HepG2 (cell line): ENCODE measurements around the gene IMPDH2. TPM values are rescaled to one million over a fixed set of nuclear protein-coding genes. Genes with fewer than 3 reads are reported as not detected.

Experiments used
- CENPX ChIP-seq: sonication (generic); formaldehyde crosslinking; IDR thresholded peaks from 2 replicates; pipeline ENCODE4 v1.9.0; 2021; ENCODE audit warnings: mild to moderate bottlenecking, missing genetic modification reagents, moderate library complexity
- GPBP1L1 ChIP-seq: sonication (generic); formaldehyde crosslinking; IDR thresholded peaks from 2 replicates; pipeline ENCODE4 v1.5.0; 2020; ENCODE audit warnings: mild to moderate bottlenecking, missing genetic modification reagents
- HDAC1 ChIP-seq: sonication (generic); formaldehyde crosslinking; IDR thresholded peaks from 2 replicates; pipeline ENCODE4 v1.5.1; 2020; ENCODE audit warnings: mild to moderate bottlenecking, missing genetic modification reagents
- KMT2B ChIP-seq: IDR thresholded peaks from 2 replicates; pipeline ENCODE4 v1.6.1; 2016; ENCODE audit warnings: missing genetic modification reagents, missing compliant biosample characterization
- PHF20 ChIP-seq: sonication (generic); formaldehyde crosslinking; IDR thresholded peaks from 2 replicates; pipeline ENCODE4 v1.5.0; 2020; ENCODE audit warnings: mild to moderate bottlenecking, missing genetic modification reagents
- PHF21A ChIP-seq: sonication (generic); formaldehyde crosslinking; IDR thresholded peaks from 2 replicates; pipeline ENCODE4 v1.5.0; 2020; ENCODE audit warnings: mild to moderate bottlenecking, missing genetic modification reagents
- RFX3 ChIP-seq: IDR thresholded peaks from 2 replicates; pipeline ENCODE4 v1.6.1; 2016; ENCODE audit warnings: missing biosample characterization, missing genetic modification reagents
- RFXAP ChIP-seq: sonication (generic); formaldehyde crosslinking; IDR thresholded peaks from 2 replicates; pipeline ENCODE4 v1.4.0; 2020; ENCODE audit warnings: missing genetic modification reagents, borderline replicate concordance
- SAFB2 ChIP-seq: sonication (generic); formaldehyde crosslinking; IDR thresholded peaks from 2 replicates; pipeline ENCODE4 v1.5.1; 2020; ENCODE audit warnings: missing genetic modification reagents, low read depth, mild to moderate bottlenecking, borderline replicate concordance
- SOX5 ChIP-seq: IDR thresholded peaks from 2 replicates; pipeline ENCODE4 v1.6.1; 2016; ENCODE audit warnings: borderline replicate concordance
- ZBTB43 ChIP-seq: sonication (generic); formaldehyde crosslinking; conservative IDR thresholded peaks from 2 replicates; pipeline ENCODE4 v1.4.0; 2020; ENCODE audit warnings: missing genetic modification reagents
- ZNF143 ChIP-seq: sonication (generic); formaldehyde crosslinking; IDR thresholded peaks from 2 replicates; pipeline ENCODE4 v1.4.0; 2020; ENCODE audit warnings: missing genetic modification reagents
- ZNF710 ChIP-seq: sonication (generic); formaldehyde crosslinking; IDR thresholded peaks from 2 replicates; pipeline ENCODE4 v1.5.0; 2020; ENCODE audit warnings: mild to moderate bottlenecking, missing genetic modification reagents, borderline replicate concordance
- ZNF891 ChIP-seq: sonication (generic); formaldehyde crosslinking; IDR thresholded peaks from 2 replicates; pipeline ENCODE4 v1.5.0; 2020; ENCODE audit warnings: mild to moderate bottlenecking, missing genetic modification reagents
- polyA plus RNA-seq, 8 experiments: library from polyadenylated mRNA; depleted of rRNA in 3 of 8; stranded (reverse) in 7 of 8; unstranded in 1 of 8; fragments of >200 nt; fragmentation: Illumina TruSeq in 4 of 8; extraction: Trizol in 4 of 8; gene quantifications; 2 replicates each; pipeline versions ENCODE4 v1.2.1 to v1.2.3, GENCODE V29; 2011 to 2016; ENCODE audit warnings: low read depth in 4 of 8, missing spikeins in 1 of 8, mixed read lengths in 1 of 8; ENCODE audit not compliant: insufficient read depth in 1 of 8
- total RNA-seq, 5 experiments: library from RNA; depleted of rRNA; stranded (reverse); fragments of >200 nt; fragmentation: Illumina TruSeq; extraction: Trizol; gene quantifications; 2 replicates each; pipeline ENCODE4 v1.2.3, GENCODE V29; 2016; ENCODE audit warnings: low read depth in 1 of 5
- TF ChIP-seq, protein P1 (sequence below): sonication (generic); formaldehyde crosslinking; conservative IDR thresholded peaks from 2 replicates; pipeline ENCODE4 v1.4.0; 2020; ENCODE audit warnings: mild to moderate bottlenecking, missing genetic modification reagents, moderate library complexity
- TF ChIP-seq, protein P2 (sequence below): sonication (generic); formaldehyde crosslinking; IDR thresholded peaks from 2 replicates; pipeline ENCODE4 v1.4.0; 2020; ENCODE audit warnings: missing genetic modification reagents, borderline replicate concordance
- TF ChIP-seq, protein P3 (sequence below): sonication (generic); formaldehyde crosslinking; conservative IDR thresholded peaks from 2 replicates; pipeline ENCODE4 v1.8.0; 2022; ENCODE audit warnings: mild to moderate bottlenecking, moderate library complexity, missing genetic modification reagents

The IMPDH2 gene
- total and polyA plus RNA-seq, 2 of the 13 experiments (the other 11 are each of a cell fraction or from before 2014, with no cell fraction given) = 248 to 260 TPM

- 0 out of 2 replicates have a peak, but pooled peaks have one; percentile 57 for TF ChIP-seq SAFB2 (CRISPR knock-in tag)
- peak; percentile 98 for TF ChIP-seq RFXAP
- TF ChIP-seq, protein P1, sequence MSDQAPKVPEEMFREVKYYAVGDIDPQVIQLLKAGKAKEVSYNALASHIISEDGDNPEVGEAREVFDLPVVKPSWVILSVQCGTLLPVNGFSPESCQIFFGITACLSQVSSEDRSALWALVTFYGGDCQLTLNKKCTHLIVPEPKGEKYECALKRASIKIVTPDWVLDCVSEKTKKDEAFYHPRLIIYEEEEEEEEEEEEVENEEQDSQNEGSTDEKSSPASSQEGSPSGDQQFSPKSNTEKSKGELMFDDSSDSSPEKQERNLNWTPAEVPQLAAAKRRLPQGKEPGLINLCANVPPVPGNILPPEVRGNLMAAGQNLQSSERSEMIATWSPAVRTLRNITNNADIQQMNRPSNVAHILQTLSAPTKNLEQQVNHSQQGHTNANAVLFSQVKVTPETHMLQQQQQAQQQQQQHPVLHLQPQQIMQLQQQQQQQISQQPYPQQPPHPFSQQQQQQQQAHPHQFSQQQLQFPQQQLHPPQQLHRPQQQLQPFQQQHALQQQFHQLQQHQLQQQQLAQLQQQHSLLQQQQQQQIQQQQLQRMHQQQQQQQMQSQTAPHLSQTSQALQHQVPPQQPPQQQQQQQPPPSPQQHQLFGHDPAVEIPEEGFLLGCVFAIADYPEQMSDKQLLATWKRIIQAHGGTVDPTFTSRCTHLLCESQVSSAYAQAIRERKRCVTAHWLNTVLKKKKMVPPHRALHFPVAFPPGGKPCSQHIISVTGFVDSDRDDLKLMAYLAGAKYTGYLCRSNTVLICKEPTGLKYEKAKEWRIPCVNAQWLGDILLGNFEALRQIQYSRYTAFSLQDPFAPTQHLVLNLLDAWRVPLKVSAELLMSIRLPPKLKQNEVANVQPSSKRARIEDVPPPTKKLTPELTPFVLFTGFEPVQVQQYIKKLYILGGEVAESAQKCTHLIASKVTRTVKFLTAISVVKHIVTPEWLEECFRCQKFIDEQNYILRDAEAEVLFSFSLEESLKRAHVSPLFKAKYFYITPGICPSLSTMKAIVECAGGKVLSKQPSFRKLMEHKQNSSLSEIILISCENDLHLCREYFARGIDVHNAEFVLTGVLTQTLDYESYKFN (CRISPR knock-in tag) = peak; percentile 42; the same call in 1 of the 2 replicates
- peak; percentile 81 for TF ChIP-seq PHF21A (CRISPR knock-in tag)
- no peak; the same call in none of the 2 replicates for TF ChIP-seq HDAC1 (CRISPR knock-in tag)
- TF ChIP-seq, protein P2, sequence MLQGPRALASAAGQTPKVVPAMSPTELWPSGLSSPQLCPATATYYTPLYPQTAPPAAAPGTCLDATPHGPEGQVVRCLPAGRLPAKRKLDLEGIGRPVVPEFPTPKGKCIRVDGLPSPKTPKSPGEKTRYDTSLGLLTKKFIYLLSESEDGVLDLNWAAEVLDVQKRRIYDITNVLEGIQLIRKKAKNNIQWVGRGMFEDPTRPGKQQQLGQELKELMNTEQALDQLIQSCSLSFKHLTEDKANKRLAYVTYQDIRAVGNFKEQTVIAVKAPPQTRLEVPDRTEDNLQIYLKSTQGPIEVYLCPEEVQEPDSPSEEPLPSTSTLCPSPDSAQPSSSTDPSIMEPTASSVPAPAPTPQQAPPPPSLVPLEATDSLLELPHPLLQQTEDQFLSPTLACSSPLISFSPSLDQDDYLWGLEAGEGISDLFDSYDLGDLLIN (CRISPR knock-in tag) = peak; percentile 61; the same call in 1 of the 2 replicates
- TF ChIP-seq, protein P3, sequence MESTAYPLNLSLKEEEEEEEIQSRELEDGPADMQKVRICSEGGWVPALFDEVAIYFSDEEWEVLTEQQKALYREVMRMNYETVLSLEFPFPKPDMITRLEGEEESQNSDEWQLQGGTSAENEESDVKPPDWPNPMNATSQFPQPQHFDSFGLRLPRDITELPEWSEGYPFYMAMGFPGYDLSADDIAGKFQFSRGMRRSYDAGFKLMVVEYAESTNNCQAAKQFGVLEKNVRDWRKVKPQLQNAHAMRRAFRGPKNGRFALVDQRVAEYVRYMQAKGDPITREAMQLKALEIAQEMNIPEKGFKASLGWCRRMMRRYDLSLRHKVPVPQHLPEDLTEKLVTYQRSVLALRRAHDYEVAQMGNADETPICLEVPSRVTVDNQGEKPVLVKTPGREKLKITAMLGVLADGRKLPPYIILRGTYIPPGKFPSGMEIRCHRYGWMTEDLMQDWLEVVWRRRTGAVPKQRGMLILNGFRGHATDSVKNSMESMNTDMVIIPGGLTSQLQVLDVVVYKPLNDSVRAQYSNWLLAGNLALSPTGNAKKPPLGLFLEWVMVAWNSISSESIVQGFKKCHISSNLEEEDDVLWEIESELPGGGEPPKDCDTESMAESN (CRISPR knock-in tag) = no peak; the same call in none of the 2 replicates
- TF ChIP-seq ZBTB43 = no peak
- TF ChIP-seq GPBP1L1 = no peak
- 0 out of 2 replicates have a peak, but pooled peaks have one; percentile 14 for TF ChIP-seq PHF20 (CRISPR knock-in tag)
- TF ChIP-seq ZNF891 (CRISPR knock-in tag) = peak; percentile 58; the same call in 1 of the 2 replicates
- TF ChIP-seq RFX3 = no peak
- peak; percentile 66; the same call in 1 of the 2 replicates for TF ChIP-seq KMT2B (CRISPR knock-in tag)
- TF ChIP-seq SOX5 (CRISPR knock-in tag) = peak; percentile 50
- peak; percentile 67 for TF ChIP-seq ZNF143 (CRISPR knock-in tag)
- peak; percentile 43; the same call in 1 of the 2 replicates for TF ChIP-seq ZNF710 (CRISPR knock-in tag)
- no peak for TF ChIP-seq CENPX (CRISPR knock-in tag)
Measured at GRCh38 chr3:49007068-49007770, 22.0 kb downstream of the IMPDH2 start, which contains the start of gene WDR6 (continued).
